HepG2 (cell line): ENCODE results near the gene IGLL1. TPM values are rescaled to one million over a fixed set of nuclear protein-coding genes. Genes with fewer than 3 reads are reported as not detected.

ENCODE experiments used
- ATAC-seq: fragments of 200-7000 bp; cut with Tn5 transposase; 3 replicates; pipeline ENCODE4 v1.9.1; 2020; ENCODE audit warnings: mild to moderate bottlenecking, moderate library complexity
- BruUV-seq: library from RNA; stranded (reverse); fragments of 400-500 nt; replicated peaks from 2 replicates; lab custom pipeline; 2021; lab: Mats Ljungman, UMichigan
- CTCF ChIA-PET: fragments of 300-600 bp; formaldehyde crosslinking; extraction: SDS; loops from one replicate; lab custom pipeline; 2021; ENCODE audit warnings: low total read pairs, inconsistent platforms, low intra/inter-chr PET ratio; lab: Yijun Ruan, JAX
- POLR2A ChIA-PET: fragments of 350-600 bp; sonication (Branson Sonifier 250); formaldehyde crosslinking; loops from one replicate; lab custom pipeline; 2020; ENCODE audit warnings: antibody characterized with exemption, inconsistent platforms; lab: Yijun Ruan, JAX
- DNase-seq: peaks from one replicate; pipeline ENCODE4 v3.0.0-alpha.2; 2015; ENCODE audit warnings: low spot score
- FAIRE-seq: peaks from 3 replicates; lab custom pipeline; 2011; peaks lifted over from hg19 to GRCh38; lab: Jason Lieb, UNC
- H2AFZ ChIP-seq: one replicate; pipeline ENCODE4 v1.6.1; 2011; ENCODE audit warnings: low read length, inconsistent platforms
- H3K27ac ChIP-seq: fragments of 300-600 bp; 3 replicates; pipeline ENCODE4 v1.8.0; 2011; ENCODE audit warnings: mixed run types, mild to moderate bottlenecking, mixed read lengths, low read length, inconsistent platforms; ENCODE audit not compliant: insufficient read depth; ENCODE audit errors: extremely low read length
- H3K27me3 ChIP-seq, 2 experiments: fragments of 200-600 bp in 1 of 2; 2 replicates in 1 of 2; 3 replicates in 1 of 2; pipeline versions ENCODE4 v1.6.0 to v1.8.0; 2011; ENCODE audit warnings: low read length in 2 of 2, mild to moderate bottlenecking in 2 of 2, moderate library complexity in 2 of 2, inconsistent platforms in 1 of 2; ENCODE audit not compliant: insufficient read depth in 2 of 2, control insufficient read depth in 1 of 2
- H3K36me3 ChIP-seq, 2 experiments: fragments of 200-600 bp in 1 of 2; replicated peaks in 1 of 2; 2 replicates in 1 of 2; 3 replicates in 1 of 2; pipeline versions ENCODE4 v1.5.1 to v1.8.0; 2011; ENCODE audit warnings: low read length in 2 of 2, inconsistent platforms in 1 of 2; ENCODE audit not compliant: insufficient read depth in 2 of 2, control insufficient read depth in 1 of 2
- H3K4me1 ChIP-seq: 2 replicates; pipeline ENCODE4 v1.5.1; 2012; ENCODE audit warnings: low read length, inconsistent platforms; ENCODE audit not compliant: insufficient read depth
- H3K4me2 ChIP-seq: 2 replicates; pipeline ENCODE4 v1.6.0; 2011; ENCODE audit warnings: low read depth, low read length, inconsistent platforms
- H3K4me3 ChIP-seq, 3 experiments: fragments of 200-600 bp in 1 of 3; sonication (generic), shearing (Covaris generic) in 1 of 3; replicated peaks in 1 of 3; 2 replicates each; pipeline ENCODE4 v1.5.1; 2011 to 2016; ENCODE audit warnings: low read length in 3 of 3, inconsistent platforms in 2 of 3, low read depth in 2 of 3, mild to moderate bottlenecking in 2 of 3, control low read depth in 1 of 3, mixed read lengths in 1 of 3; ENCODE audit not compliant: insufficient read depth in 1 of 3
- H3K79me2 ChIP-seq: one replicate; pipeline ENCODE4 v1.6.1; 2011; ENCODE audit warnings: low read length, inconsistent platforms; ENCODE audit not compliant: insufficient read depth
- H3K9ac ChIP-seq: 2 replicates; pipeline ENCODE4 v1.6.0; 2011; ENCODE audit warnings: mild to moderate bottlenecking, low read depth, low read length, inconsistent platforms; ENCODE audit not compliant: insufficient read depth
- H3K9me3 ChIP-seq: 2 replicates; pipeline ENCODE4 v1.5.1; 2012; ENCODE audit warnings: mild to moderate bottlenecking, low read length
- H4K20me1 ChIP-seq: 2 replicates; pipeline ENCODE4 v1.6.0; 2011; ENCODE audit warnings: inconsistent platforms, mild to moderate bottlenecking, low read length, moderate library complexity; ENCODE audit not compliant: insufficient read depth
- BRF2 ChIP-seq: sonication (generic); formaldehyde crosslinking; IDR thresholded peaks from 2 replicates; pipeline ENCODE4 v1.8.1; 2022; ENCODE audit warnings: mild to moderate bottlenecking, missing genetic modification reagents
- HCFC1 ChIP-seq: fragments of 150-350 bp; IDR thresholded peaks from 2 replicates; pipeline ENCODE4 v1.6.1; 2014; ENCODE audit warnings: low read depth, low read length
- HMG20B ChIP-seq: conservative IDR thresholded peaks from 2 replicates; pipeline ENCODE4 v1.6.1; 2016; ENCODE audit warnings: missing genetic modification reagents, missing compliant biosample characterization
- NFIC ChIP-seq: IDR thresholded peaks from 2 replicates; pipeline ENCODE4 v1.6.1; 2012; ENCODE audit warnings: mild to moderate bottlenecking, low read length, inconsistent platforms
- RAD51 ChIP-seq: fragments of 450-650 bp; IDR thresholded peaks from 2 replicates; pipeline ENCODE4 v1.6.1; 2016; ENCODE audit warnings: borderline replicate concordance
- RFX3 ChIP-seq: IDR thresholded peaks from 2 replicates; pipeline ENCODE4 v1.6.1; 2016; ENCODE audit warnings: missing biosample characterization, missing genetic modification reagents
- SAP130 ChIP-seq: IDR thresholded peaks from 2 replicates; pipeline ENCODE4 v1.6.1; 2016; ENCODE audit warnings: low read depth
- TMF1 ChIP-seq: sonication (generic); formaldehyde crosslinking; IDR thresholded peaks from 2 replicates; pipeline ENCODE4 v1.8.1; 2022; ENCODE audit warnings: low read depth, missing genetic modification reagents
- ZNF549 ChIP-seq: sonication (generic); formaldehyde crosslinking; IDR thresholded peaks from 2 replicates; pipeline ENCODE4 v1.5.0; 2020; ENCODE audit warnings: missing genetic modification reagents
- ZNF564 ChIP-seq: sonication (generic); formaldehyde crosslinking; IDR thresholded peaks from 2 replicates; pipeline ENCODE4 v1.8.1; 2023; ENCODE audit warnings: mild to moderate bottlenecking, missing genetic modification reagents
- ZNF749 ChIP-seq: sonication (generic); formaldehyde crosslinking; IDR thresholded peaks from 2 replicates; pipeline ENCODE4 v1.8.0; 2022; ENCODE audit warnings: mild to moderate bottlenecking, missing genetic modification reagents, moderate library complexity, borderline replicate concordance
- ZNF75D ChIP-seq: sonication (generic); formaldehyde crosslinking; IDR thresholded peaks from 2 replicates; pipeline ENCODE4 v1.8.1; 2023; ENCODE audit warnings: missing genetic modification reagents, mild to moderate bottlenecking, borderline replicate concordance
- WGBS: methylation state at CpG from one replicate; pipeline ENCODE4 v1.1.6; 2017; ENCODE audit warnings: low lambda C conversion rate; 5-methylcytosine and 5-hydroxymethylcytosine counted together
- in situ Hi-C: cut with HindIII; loops from 2 replicates; pipeline ENCODE4 v1.10.0; 2017; ENCODE audit warnings: low pct_unique_long_range_greater_than_20kb; ENCODE audit not compliant: extremely low pct_ligation_motif_present
- intact Hi-C: fragments of 100-400 bp; cut with micrococcal nuclease; formaldehyde crosslinking; loops from one replicate; pipeline ENCODE4 v1.10.0; 2022; ENCODE audit not compliant: unreplicated experiment
- polyA plus RNA-seq, 8 experiments: library from polyadenylated mRNA; depleted of rRNA in 3 of 8; stranded (reverse) in 7 of 8; unstranded in 1 of 8; fragments of >200 nt; fragmentation: Illumina TruSeq in 4 of 8; extraction: Trizol in 4 of 8; gene quantifications; 2 replicates each; pipeline versions ENCODE4 v1.2.1 to v1.2.3, GENCODE V29; 2011 to 2016; ENCODE audit warnings: low read depth in 4 of 8, missing spikeins in 1 of 8, mixed read lengths in 1 of 8; ENCODE audit not compliant: insufficient read depth in 1 of 8
- total RNA-seq, 5 experiments: library from RNA; depleted of rRNA; stranded (reverse); fragments of >200 nt; fragmentation: Illumina TruSeq; extraction: Trizol; gene quantifications; 2 replicates each; pipeline ENCODE4 v1.2.3, GENCODE V29; 2016; ENCODE audit warnings: low read depth in 1 of 5

Gene IGLL1
- total and polyA plus RNA-seq, 2 of the 13 experiments (the other 11 are each of a cell fraction or from before 2014, with no cell fraction given) = not detected

- no TSS peak for BruUV-seq
Measured at GRCh38 chr22:23571486-23571885, 8.6 kb downstream of the IGLL1 start.

GRCh38 chr22:23570681-23571080, 9.4 kb downstream of the IGLL1 start:
- no peak overlapping the region for H2AFZ ChIP-seq
- TF ChIP-seq RAD51 (no peak), RFX3 (CRISPR knock-in tag) (no peak)
- TF ChIP-seq, all 625 proteins: peak for 0
- Histone ChIP-seq H3K27me3 (peaks cover 1 to 6% of the 10 kb centered on the region in 2 experiments; a peak in 3 of 5 replicates), H3K4me3 (no peak overlapping the region), H3K79me2 (no peaks in the 10 kb centered on the region), H3K36me3 (no peaks in the 10 kb centered on the region), H3K4me2 (no peak overlapping the region), H3K4me1 (peaks cover 29% of the 10 kb centered on the region), H3K9me3 (no peaks in the 10 kb centered on the region), H3K27ac (no peak overlapping the region), H3K9ac (no peak overlapping the region), H4K20me1 (no peaks in the 10 kb centered on the region)
- DNase-seq (no peak), FAIRE-seq (no peak), ATAC-seq (no peak)
- ChIA-PET POLR2A (no interaction called here), CTCF (no interaction called here)
- no TSS peak for BruUV-seq
- WGBS = 58% methylated on average over 7 of the region's 8 CpGs
- intact Hi-C loops (no loop called here), in situ Hi-C loops (loop anchor here (25.0 kb wide), 1 partner anchor 408 kb away; no protein-coding TSS in a partner anchor)

More at GRCh38 chr22:23571486-23571885, 8.6 kb downstream of the IGLL1 start:
- ChIA-PET CTCF (no interaction called here), POLR2A (no interaction called here)
- no peak overlapping the region for H3K4me2 ChIP-seq
- H3K9ac ChIP-seq = no peak overlapping the region
- no peak overlapping the region for H3K27ac ChIP-seq
- FAIRE-seq (no peak), ATAC-seq (no peak), DNase-seq (no peak)
- peaks cover 24% of the 10 kb centered on the region for H3K4me1 ChIP-seq
- no peaks in the 10 kb centered on the region for H3K9me3 ChIP-seq
- intact Hi-C loops = no loop called here
- H3K79me2 ChIP-seq = no peaks in the 10 kb centered on the region
- H2AFZ ChIP-seq = no peak overlapping the region
- TF ChIP-seq ZNF75D (no peak), ZNF749 (CRISPR knock-in tag) (no peak), BRF2 (CRISPR knock-in tag) (no peak), ZNF549 (CRISPR knock-in tag) (no peak), NFIC (no peak), TMF1 (CRISPR knock-in tag) (no peak), ZNF564 (CRISPR knock-in tag) (no peak), HMG20B (CRISPR knock-in tag) (no peak), SAP130 (no peak), HCFC1 (no peak)
- no peaks in the 10 kb centered on the region for H4K20me1 ChIP-seq
- peaks cover 1 to 6% of the 10 kb centered on the region in 2 experiments; a peak in 3 of 5 replicates for H3K27me3 ChIP-seq
- WGBS = 26% methylated on average over 4 of the region's 4 CpGs
- no peak overlapping the region for H3K4me3 ChIP-seq
- no peaks in the 10 kb centered on the region for H3K36me3 ChIP-seq
- in situ Hi-C loops = loop anchor here (25.0 kb wide), 1 partner anchor 409 kb away; no protein-coding TSS in a partner anchor
